ENCODE results near the gene NUP88.
A peak's percentile ranks its signal among the peaks of the same experiment; 100 is the strongest.

DNA sequence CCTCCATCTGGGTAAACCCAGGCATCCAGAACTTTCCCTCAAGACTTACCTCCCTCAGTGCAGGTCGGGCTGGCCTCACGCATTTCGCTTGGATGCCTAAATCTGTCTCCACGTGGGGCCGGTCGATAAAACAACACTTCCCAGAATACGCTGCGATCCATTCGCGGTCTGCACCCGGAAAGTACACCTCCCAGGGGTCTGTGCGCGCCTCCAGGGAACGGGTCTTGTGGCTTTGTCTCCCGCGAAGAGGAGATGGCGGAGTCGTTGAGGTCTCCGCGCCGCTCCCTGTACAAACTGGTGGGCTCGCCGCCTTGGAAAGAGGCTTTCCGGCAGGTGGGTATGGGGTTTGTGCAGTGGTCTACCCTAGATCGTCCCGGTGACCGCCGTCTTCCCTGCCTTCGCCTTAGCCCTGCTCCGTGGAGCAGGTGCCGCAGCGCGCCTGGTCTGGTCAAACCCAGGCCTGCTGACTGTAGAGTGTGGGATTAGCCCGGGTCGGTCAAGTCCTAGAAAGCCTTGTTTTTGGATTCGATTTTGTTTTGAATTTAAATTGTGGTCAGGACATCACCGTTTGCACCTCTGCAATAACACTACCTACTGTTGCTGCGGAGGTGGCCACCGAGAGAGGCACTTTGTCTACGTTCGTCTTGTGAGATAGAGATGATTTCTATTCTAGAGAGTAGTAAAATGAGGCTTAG, 644 bp upstream of the NUP88 start, which contains the start of gene RPAIN:
- TF ChIP-seq POLR2A (IDR thresholded peaks at IDR 0.05; ENCODE audit: low read depth, low read length) = peak; percentile 94
- no peak for TF ChIP-seq SPI1 (IDR thresholded peaks at IDR 0.05; ENCODE audit: low read depth, low read length)
